HepG2 (cell line): ENCODE data around the gene SFMBT1. TPM values are rescaled to one million over a fixed set of nuclear protein-coding genes. Genes with fewer than 3 reads are reported as not detected.

Experiments used
- ATAC-seq: fragments of 200-7000 bp; cut with Tn5 transposase; 3 replicates; pipeline ENCODE4 v1.9.1; 2020; ENCODE audit warnings: mild to moderate bottlenecking, moderate library complexity
- BruUV-seq: library from RNA; stranded (reverse); fragments of 400-500 nt; replicated peaks from 2 replicates; lab custom pipeline; 2021; lab: Mats Ljungman, UMichigan
- CTCF ChIA-PET: fragments of 300-600 bp; formaldehyde crosslinking; extraction: SDS; loops from one replicate; lab custom pipeline; 2021; ENCODE audit warnings: low total read pairs, inconsistent platforms, low intra/inter-chr PET ratio; lab: Yijun Ruan, JAX
- POLR2A ChIA-PET: fragments of 350-600 bp; sonication (Branson Sonifier 250); formaldehyde crosslinking; loops from one replicate; lab custom pipeline; 2020; ENCODE audit warnings: antibody characterized with exemption, inconsistent platforms; lab: Yijun Ruan, JAX
- DNase-seq: peaks from one replicate; pipeline ENCODE4 v3.0.0-alpha.2; 2015; ENCODE audit warnings: low spot score
- FAIRE-seq: peaks from 3 replicates; lab custom pipeline; 2011; peaks lifted over from hg19 to GRCh38; lab: Jason Lieb, UNC
- H2AFZ ChIP-seq: one replicate; pipeline ENCODE4 v1.6.1; 2011; ENCODE audit warnings: low read length, inconsistent platforms
- H3K27ac ChIP-seq: fragments of 300-600 bp; 3 replicates; pipeline ENCODE4 v1.8.0; 2011; ENCODE audit warnings: mixed run types, mild to moderate bottlenecking, mixed read lengths, low read length, inconsistent platforms; ENCODE audit not compliant: insufficient read depth; ENCODE audit errors: extremely low read length
- H3K27me3 ChIP-seq, 2 experiments: fragments of 200-600 bp in 1 of 2; 2 replicates in 1 of 2; 3 replicates in 1 of 2; pipeline versions ENCODE4 v1.6.0 to v1.8.0; 2011; ENCODE audit warnings: low read length in 2 of 2, mild to moderate bottlenecking in 2 of 2, moderate library complexity in 2 of 2, inconsistent platforms in 1 of 2; ENCODE audit not compliant: insufficient read depth in 2 of 2, control insufficient read depth in 1 of 2
- H3K36me3 ChIP-seq, 2 experiments: fragments of 200-600 bp in 1 of 2; replicated peaks in 1 of 2; 2 replicates in 1 of 2; 3 replicates in 1 of 2; pipeline versions ENCODE4 v1.5.1 to v1.8.0; 2011; ENCODE audit warnings: low read length in 2 of 2, inconsistent platforms in 1 of 2; ENCODE audit not compliant: insufficient read depth in 2 of 2, control insufficient read depth in 1 of 2
- H3K4me1 ChIP-seq: 2 replicates; pipeline ENCODE4 v1.5.1; 2012; ENCODE audit warnings: low read length, inconsistent platforms; ENCODE audit not compliant: insufficient read depth
- H3K4me2 ChIP-seq: 2 replicates; pipeline ENCODE4 v1.6.0; 2011; ENCODE audit warnings: low read depth, low read length, inconsistent platforms
- H3K4me3 ChIP-seq, 3 experiments: fragments of 200-600 bp in 1 of 3; sonication (generic), shearing (Covaris generic) in 1 of 3; replicated peaks in 1 of 3; 2 replicates each; pipeline ENCODE4 v1.5.1; 2011 to 2016; ENCODE audit warnings: low read length in 3 of 3, inconsistent platforms in 2 of 3, low read depth in 2 of 3, mild to moderate bottlenecking in 2 of 3, control low read depth in 1 of 3, mixed read lengths in 1 of 3; ENCODE audit not compliant: insufficient read depth in 1 of 3
- H3K79me2 ChIP-seq: one replicate; pipeline ENCODE4 v1.6.1; 2011; ENCODE audit warnings: low read length, inconsistent platforms; ENCODE audit not compliant: insufficient read depth
- H3K9ac ChIP-seq: 2 replicates; pipeline ENCODE4 v1.6.0; 2011; ENCODE audit warnings: mild to moderate bottlenecking, low read depth, low read length, inconsistent platforms; ENCODE audit not compliant: insufficient read depth
- H3K9me3 ChIP-seq: 2 replicates; pipeline ENCODE4 v1.5.1; 2012; ENCODE audit warnings: mild to moderate bottlenecking, low read length
- H4K20me1 ChIP-seq: 2 replicates; pipeline ENCODE4 v1.6.0; 2011; ENCODE audit warnings: inconsistent platforms, mild to moderate bottlenecking, low read length, moderate library complexity; ENCODE audit not compliant: insufficient read depth
- CBX1 ChIP-seq: IDR thresholded peaks from one replicate; pipeline ENCODE4 v1.6.1; 2016; ENCODE audit warnings: antibody characterized with exemption, low read depth
- ETV6 ChIP-seq: sonication (generic); formaldehyde crosslinking; conservative IDR thresholded peaks from 2 replicates; pipeline ENCODE4 v1.4.0; 2020; ENCODE audit warnings: missing genetic modification reagents
- FOXC1 ChIP-seq: sonication (generic); formaldehyde crosslinking; IDR thresholded peaks from 2 replicates; pipeline ENCODE4 v1.8.0; 2022; ENCODE audit warnings: mild to moderate bottlenecking, missing genetic modification reagents, borderline replicate concordance
- HNRNPH1 ChIP-seq: fragments of 200-400 bp; formaldehyde crosslinking; optimal IDR thresholded peaks from 2 replicates; pipeline ENCODE3; 2017; ENCODE audit warnings: mild to moderate bottlenecking, low read depth, low read length
- IRF2 ChIP-seq: IDR thresholded peaks from 2 replicates; pipeline ENCODE4 v1.6.1; 2018; ENCODE audit warnings: missing genetic modification reagents, missing compliant biosample characterization
- PAX8 ChIP-seq: sonication (generic); formaldehyde crosslinking; IDR thresholded peaks from 2 replicates; pipeline ENCODE4 v1.8.0; 2022; ENCODE audit warnings: mild to moderate bottlenecking, missing genetic modification reagents, borderline replicate concordance
- ZNF256 ChIP-seq: sonication (generic); formaldehyde crosslinking; conservative IDR thresholded peaks from 2 replicates; pipeline ENCODE4 v1.4.0; 2020; ENCODE audit warnings: missing genetic modification reagents
- ZSCAN30 ChIP-seq: sonication (generic); formaldehyde crosslinking; IDR thresholded peaks from 2 replicates; pipeline ENCODE4 v1.5.0; 2020; ENCODE audit warnings: mild to moderate bottlenecking, missing genetic modification reagents
- WGBS: methylation state at CpG from one replicate; pipeline ENCODE4 v1.1.6; 2017; ENCODE audit warnings: low lambda C conversion rate; 5-methylcytosine and 5-hydroxymethylcytosine counted together
- in situ Hi-C: cut with HindIII; loops from 2 replicates; pipeline ENCODE4 v1.10.0; 2017; ENCODE audit warnings: low pct_unique_long_range_greater_than_20kb; ENCODE audit not compliant: extremely low pct_ligation_motif_present
- intact Hi-C: fragments of 100-400 bp; cut with micrococcal nuclease; formaldehyde crosslinking; loops from one replicate; pipeline ENCODE4 v1.10.0; 2022; ENCODE audit not compliant: unreplicated experiment
- polyA plus RNA-seq, 8 experiments: library from polyadenylated mRNA; depleted of rRNA in 3 of 8; stranded (reverse) in 7 of 8; unstranded in 1 of 8; fragments of >200 nt; fragmentation: Illumina TruSeq in 4 of 8; extraction: Trizol in 4 of 8; gene quantifications; 2 replicates each; pipeline versions ENCODE4 v1.2.1 to v1.2.3, GENCODE V29; 2011 to 2016; ENCODE audit warnings: low read depth in 4 of 8, missing spikeins in 1 of 8, mixed read lengths in 1 of 8; ENCODE audit not compliant: insufficient read depth in 1 of 8
- total RNA-seq, 5 experiments: library from RNA; depleted of rRNA; stranded (reverse); fragments of >200 nt; fragmentation: Illumina TruSeq; extraction: Trizol; gene quantifications; 2 replicates each; pipeline ENCODE4 v1.2.3, GENCODE V29; 2016; ENCODE audit warnings: low read depth in 1 of 5
- TF ChIP-seq, protein P1 (sequence below), 2 experiments: fragments of 450-650 bp in 1 of 2; sonication (generic) in 1 of 2; formaldehyde crosslinking in 1 of 2; IDR thresholded peaks; 2 replicates each; pipeline versions ENCODE4 v1.6.1 to v1.8.0; 2016 to 2022; ENCODE audit warnings: antibody characterized with exemption in 1 of 2, mild to moderate bottlenecking in 1 of 2, missing genetic modification reagents in 1 of 2
- TF ChIP-seq, protein P2 (sequence below): sonication (generic); formaldehyde crosslinking; IDR thresholded peaks from 2 replicates; pipeline ENCODE4 v1.9.0; 2021; ENCODE audit warnings: missing genetic modification reagents, borderline replicate concordance
- TF ChIP-seq, protein P3 (sequence below): sonication (generic); formaldehyde crosslinking; IDR thresholded peaks from 2 replicates; pipeline ENCODE4 v1.4.0; 2020; ENCODE audit warnings: mild to moderate bottlenecking, missing genetic modification reagents

The SFMBT1 gene
- total and polyA plus RNA-seq, 2 of the 13 experiments (the other 11 are each of a cell fraction or from before 2014, with no cell fraction given): 3.8 to 12.8 TPM

DNA sequence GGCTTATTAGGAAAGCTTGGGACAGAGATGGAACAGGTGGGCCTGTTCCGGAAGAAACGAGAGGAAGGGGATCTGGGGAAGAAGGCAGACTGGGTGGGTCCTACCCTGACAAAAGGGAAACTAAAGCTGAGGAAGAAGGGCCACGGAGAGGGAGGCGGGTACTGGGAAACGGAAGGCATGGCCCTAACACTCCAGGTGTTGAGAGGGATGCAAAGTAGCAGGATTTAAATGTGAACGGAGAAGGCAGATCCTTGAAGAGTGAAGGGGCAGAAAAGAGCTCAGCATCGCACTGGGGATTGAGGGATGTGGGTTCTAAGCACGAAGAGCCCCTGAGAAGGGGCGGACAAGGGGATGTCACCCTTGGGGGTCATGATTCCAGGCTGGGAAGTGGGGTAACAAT lies 149.3 kb downstream of the SFMBT1 start:
- ATAC-seq (no peak), DNase-seq (no peak), FAIRE-seq (no peak)
- Histone ChIP-seq H3K27me3 (no peaks in the 10 kb centered on the region), H3K9me3 (no peaks in the 10 kb centered on the region), H3K27ac (no peak overlapping the region), H3K79me2 (peaks cover 12% of the 10 kb centered on the region), H3K36me3 (no peaks in the 10 kb centered on the region), H4K20me1 (no peaks in the 10 kb centered on the region), H3K4me3 (peak overlapping the region; percentile 66 to 84 (median 82)), H3K9ac (peak overlapping the region; percentile 72), H2AFZ (no peak overlapping the region), H3K4me2 (peak overlapping the region; percentile 100), H3K4me1 (peaks cover 59% of the 10 kb centered on the region)
- POLR2A ChIA-PET: interaction anchor here (0.9 to 1.4 kb wide), 2 partner anchors 61 to 126 kb away, joined by 3 to 4 read pairs; partner anchors contain the start of gene NEK4
- in situ Hi-C loops (no loop called here), intact Hi-C loops (no loop called here)
- WGBS: 7% methylated on average over 9 of the region's 9 CpGs
- no TSS peak for BruUV-seq
- CTCF ChIA-PET: no interaction called here
- TF ChIP-seq ZNF256 (no peak), HNRNPH1 (no peak), ZSCAN30 (CRISPR knock-in tag) (no peak), ETV6 (no peak), CBX1 (no peak), FOXC1 (CRISPR knock-in tag) (no peak), IRF2 (CRISPR knock-in tag) (no peak), PAX8 (no peak)
- TF ChIP-seq, protein P1, sequence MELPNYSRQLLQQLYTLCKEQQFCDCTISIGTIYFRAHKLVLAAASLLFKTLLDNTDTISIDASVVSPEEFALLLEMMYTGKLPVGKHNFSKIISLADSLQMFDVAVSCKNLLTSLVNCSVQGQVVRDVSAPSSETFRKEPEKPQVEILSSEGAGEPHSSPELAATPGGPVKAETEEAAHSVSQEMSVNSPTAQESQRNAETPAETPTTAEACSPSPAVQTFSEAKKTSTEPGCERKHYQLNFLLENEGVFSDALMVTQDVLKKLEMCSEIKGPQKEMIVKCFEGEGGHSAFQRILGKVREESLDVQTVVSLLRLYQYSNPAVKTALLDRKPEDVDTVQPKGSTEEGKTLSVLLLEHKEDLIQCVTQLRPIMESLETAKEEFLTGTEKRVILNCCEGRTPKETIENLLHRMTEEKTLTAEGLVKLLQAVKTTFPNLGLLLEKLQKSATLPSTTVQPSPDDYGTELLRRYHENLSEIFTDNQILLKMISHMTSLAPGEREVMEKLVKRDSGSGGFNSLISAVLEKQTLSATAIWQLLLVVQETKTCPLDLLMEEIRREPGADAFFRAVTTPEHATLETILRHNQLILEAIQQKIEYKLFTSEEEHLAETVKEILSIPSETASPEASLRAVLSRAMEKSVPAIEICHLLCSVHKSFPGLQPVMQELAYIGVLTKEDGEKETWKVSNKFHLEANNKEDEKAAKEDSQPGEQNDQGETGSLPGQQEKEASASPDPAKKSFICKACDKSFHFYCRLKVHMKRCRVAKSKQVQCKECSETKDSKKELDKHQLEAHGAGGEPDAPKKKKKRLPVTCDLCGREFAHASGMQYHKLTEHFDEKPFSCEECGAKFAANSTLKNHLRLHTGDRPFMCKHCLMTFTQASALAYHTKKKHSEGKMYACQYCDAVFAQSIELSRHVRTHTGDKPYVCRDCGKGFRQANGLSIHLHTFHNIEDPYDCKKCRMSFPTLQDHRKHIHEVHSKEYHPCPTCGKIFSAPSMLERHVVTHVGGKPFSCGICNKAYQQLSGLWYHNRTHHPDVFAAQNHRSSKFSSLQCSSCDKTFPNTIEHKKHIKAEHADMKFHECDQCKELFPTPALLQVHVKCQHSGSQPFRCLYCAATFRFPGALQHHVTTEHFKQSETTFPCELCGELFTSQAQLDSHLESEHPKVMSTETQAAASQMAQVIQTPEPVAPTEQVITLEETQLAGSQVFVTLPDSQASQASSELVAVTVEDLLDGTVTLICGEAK (IDR thresholded peaks at IDR 0.05): no peak
- TF ChIP-seq, protein P1 (CRISPR knock-in tag; IDR thresholded peaks at IDR 0.05): no peak
- TF ChIP-seq, protein P2, sequence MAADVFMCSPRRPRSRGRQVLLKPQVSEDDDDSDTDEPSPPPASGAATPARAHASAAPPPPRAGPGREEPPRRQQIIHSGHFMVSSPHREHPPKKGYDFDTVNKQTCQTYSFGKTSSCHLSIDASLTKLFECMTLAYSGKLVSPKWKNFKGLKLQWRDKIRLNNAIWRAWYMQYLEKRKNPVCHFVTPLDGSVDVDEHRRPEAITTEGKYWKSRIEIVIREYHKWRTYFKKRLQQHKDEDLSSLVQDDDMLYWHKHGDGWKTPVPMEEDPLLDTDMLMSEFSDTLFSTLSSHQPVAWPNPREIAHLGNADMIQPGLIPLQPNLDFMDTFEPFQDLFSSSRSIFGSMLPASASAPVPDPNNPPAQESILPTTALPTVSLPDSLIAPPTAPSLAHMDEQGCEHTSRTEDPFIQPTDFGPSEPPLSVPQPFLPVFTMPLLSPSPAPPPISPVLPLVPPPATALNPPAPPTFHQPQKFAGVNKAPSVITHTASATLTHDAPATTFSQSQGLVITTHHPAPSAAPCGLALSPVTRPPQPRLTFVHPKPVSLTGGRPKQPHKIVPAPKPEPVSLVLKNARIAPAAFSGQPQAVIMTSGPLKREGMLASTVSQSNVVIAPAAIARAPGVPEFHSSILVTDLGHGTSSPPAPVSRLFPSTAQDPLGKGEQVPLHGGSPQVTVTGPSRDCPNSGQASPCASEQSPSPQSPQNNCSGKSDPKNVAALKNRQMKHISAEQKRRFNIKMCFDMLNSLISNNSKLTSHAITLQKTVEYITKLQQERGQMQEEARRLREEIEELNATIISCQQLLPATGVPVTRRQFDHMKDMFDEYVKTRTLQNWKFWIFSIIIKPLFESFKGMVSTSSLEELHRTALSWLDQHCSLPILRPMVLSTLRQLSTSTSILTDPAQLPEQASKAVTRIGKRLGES (CRISPR knock-in tag): no peak
- TF ChIP-seq, protein P3, sequence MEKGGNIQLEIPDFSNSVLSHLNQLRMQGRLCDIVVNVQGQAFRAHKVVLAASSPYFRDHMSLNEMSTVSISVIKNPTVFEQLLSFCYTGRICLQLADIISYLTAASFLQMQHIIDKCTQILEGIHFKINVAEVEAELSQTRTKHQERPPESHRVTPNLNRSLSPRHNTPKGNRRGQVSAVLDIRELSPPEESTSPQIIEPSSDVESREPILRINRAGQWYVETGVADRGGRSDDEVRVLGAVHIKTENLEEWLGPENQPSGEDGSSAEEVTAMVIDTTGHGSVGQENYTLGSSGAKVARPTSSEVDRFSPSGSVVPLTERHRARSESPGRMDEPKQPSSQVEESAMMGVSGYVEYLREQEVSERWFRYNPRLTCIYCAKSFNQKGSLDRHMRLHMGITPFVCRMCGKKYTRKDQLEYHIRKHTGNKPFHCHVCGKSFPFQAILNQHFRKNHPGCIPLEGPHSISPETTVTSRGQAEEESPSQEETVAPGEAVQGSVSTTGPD (CRISPR knock-in tag): no peak
